Fibroblast of skin of abdomen (primary cell): ENCODE data around the gene HDGFL2.
"Not testable (repeated sequence)": the region's sequence is repeated elsewhere in the genome, so short reads cannot be mapped to it uniquely, and the experiment has no call there.

Source experiments
- DNase-seq: peaks from one replicate; pipeline ENCODE4 v3.0.0-alpha.2; 2013

HDGFL2 gene

GRCh38 chr19:4516939-4517300 lies 44.8 kb downstream of the HDGFL2 start:
- no peak for DNase-seq

- no peak for DNase-seq
These were observed 45.5 kb downstream of the HDGFL2 start for GRCh38 chr19:4517451-4518057.

GRCh38 chr19:4518345-4519171 lies 46.5 kb downstream of the HDGFL2 start, which contains the start of gene PLIN4:
PLIN4 (minus strand) TSS chr19:4518486; CDS start chr19:4518272, 214 bp downstream.
- peak; percentile 34 for DNase-seq

GRCh38 chr19:4519172-4519496 lies 47.0 kb downstream of the HDGFL2 start:
- DNase-seq: no peak

GRCh38 chr19:4519521-4520277 lies 47.6 kb downstream of the HDGFL2 start:
- no peak for DNase-seq

- DNase-seq: no peak
These were observed 49.2 kb downstream of the HDGFL2 start for GRCh38 chr19:4521170-4521887.

GRCh38 chr19:4521888-4522242 lies 49.8 kb downstream of the HDGFL2 start:
- no peak for DNase-seq

GRCh38 chr19:4522291-4523002 lies 50.4 kb downstream of the HDGFL2 start:
- DNase-seq: no peak

- no peak for DNase-seq
These were observed 51.4 kb downstream of the HDGFL2 start for GRCh38 chr19:4523306-4524110.

GRCh38 chr19:4524808-4525562 lies 52.9 kb downstream of the HDGFL2 start:
- peak; percentile 32 for DNase-seq

- no peak for DNase-seq
These were observed 53.5 kb downstream of the HDGFL2 start for GRCh38 chr19:4525563-4526002.

- DNase-seq: not testable (repeated sequence)
These were observed 55.3 kb downstream of the HDGFL2 start for GRCh38 chr19:4527377-4527776.

- DNase-seq: no peak
These were observed 56.7 kb downstream of the HDGFL2 start for GRCh38 chr19:4528843-4529242.

GRCh38 chr19:4529924-4530522 lies 57.9 kb downstream of the HDGFL2 start:
- no peak for DNase-seq

GRCh38 chr19:4531562-4532165 lies 59.6 kb downstream of the HDGFL2 start:
- no peak for DNase-seq

GRCh38 chr19:4533334-4533733 lies 61.2 kb downstream of the HDGFL2 start:
- no peak for DNase-seq

GRCh38 chr19:4533835-4534424 lies 61.8 kb downstream of the HDGFL2 start:
- DNase-seq: no peak

GRCh38 chr19:4534836-4535658 lies 63.0 kb downstream of the HDGFL2 start, which contains the start of gene PLIN5:
PLIN5 (minus strand) TSS chr19:4535224; CDS start chr19:4534074, 1,150 bp downstream.
- peak; percentile 18 for DNase-seq
